Bronchial epithelial cell (primary cell): Measurements from ENCODE around the gene COL25A1. TPM values are rescaled to one million over a fixed set of nuclear protein-coding genes. Genes with fewer than 3 reads are reported as not detected.
"Not testable (repeated sequence)": the region's sequence is repeated elsewhere in the genome, so short reads cannot be mapped to it uniquely, and the experiment has no call there.

Experiments used
- DNase-seq: peaks from one replicate; pipeline ENCODE4 v3.0.0-alpha.2; 2010; ENCODE audit warnings: low read depth
- FAIRE-seq: peaks from 2 replicates; lab custom pipeline; 2011; peaks lifted over from hg19 to GRCh38; lab: Jason Lieb, UNC
- H3K27me3 ChIP-seq: 2 replicates; pipeline ENCODE4 v1.5.1; 2011; ENCODE audit warnings: low read length; ENCODE audit not compliant: control insufficient read depth, insufficient read depth
- H3K36me3 ChIP-seq: 2 replicates; pipeline ENCODE4 v1.5.1; 2011; ENCODE audit warnings: low read length; ENCODE audit not compliant: control insufficient read depth, insufficient read depth
- H3K4me3 ChIP-seq: 2 replicates; pipeline ENCODE4 v1.5.1; 2011; ENCODE audit warnings: mild to moderate bottlenecking, low read depth, low read length, control low read depth
- total RNA-seq: library from RNA; depleted of rRNA; stranded (reverse); fragments of >200 nt; gene quantifications from 2 replicates; pipeline ENCODE4 v1.2.1, GENCODE V29; 2014
- TF ChIP-seq, protein P1 (sequence below): IDR thresholded peaks from 2 replicates; pipeline ENCODE4 v1.5.1; 2011; ENCODE audit warnings: mild to moderate bottlenecking, moderate library complexity, low read length, control low read depth, inconsistent platforms; ENCODE audit not compliant: insufficient read depth, severe bottlenecking

The COL25A1 gene
- total RNA-seq, 1 donor from 2014 or later, result under 0.01 TPM

GRCh38 chr4:109029987-109030386 lies 272.5 kb downstream of the COL25A1 start:
- Histone ChIP-seq H3K4me3 (no peak overlapping the region), H3K36me3 (no peaks in the 10 kb centered on the region), H3K27me3 (no peaks in the 10 kb centered on the region)
- FAIRE-seq (no peak), DNase-seq (no peak)
- TF ChIP-seq, protein P1, sequence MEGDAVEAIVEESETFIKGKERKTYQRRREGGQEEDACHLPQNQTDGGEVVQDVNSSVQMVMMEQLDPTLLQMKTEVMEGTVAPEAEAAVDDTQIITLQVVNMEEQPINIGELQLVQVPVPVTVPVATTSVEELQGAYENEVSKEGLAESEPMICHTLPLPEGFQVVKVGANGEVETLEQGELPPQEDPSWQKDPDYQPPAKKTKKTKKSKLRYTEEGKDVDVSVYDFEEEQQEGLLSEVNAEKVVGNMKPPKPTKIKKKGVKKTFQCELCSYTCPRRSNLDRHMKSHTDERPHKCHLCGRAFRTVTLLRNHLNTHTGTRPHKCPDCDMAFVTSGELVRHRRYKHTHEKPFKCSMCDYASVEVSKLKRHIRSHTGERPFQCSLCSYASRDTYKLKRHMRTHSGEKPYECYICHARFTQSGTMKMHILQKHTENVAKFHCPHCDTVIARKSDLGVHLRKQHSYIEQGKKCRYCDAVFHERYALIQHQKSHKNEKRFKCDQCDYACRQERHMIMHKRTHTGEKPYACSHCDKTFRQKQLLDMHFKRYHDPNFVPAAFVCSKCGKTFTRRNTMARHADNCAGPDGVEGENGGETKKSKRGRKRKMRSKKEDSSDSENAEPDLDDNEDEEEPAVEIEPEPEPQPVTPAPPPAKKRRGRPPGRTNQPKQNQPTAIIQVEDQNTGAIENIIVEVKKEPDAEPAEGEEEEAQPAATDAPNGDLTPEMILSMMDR, result no peak

DNA sequence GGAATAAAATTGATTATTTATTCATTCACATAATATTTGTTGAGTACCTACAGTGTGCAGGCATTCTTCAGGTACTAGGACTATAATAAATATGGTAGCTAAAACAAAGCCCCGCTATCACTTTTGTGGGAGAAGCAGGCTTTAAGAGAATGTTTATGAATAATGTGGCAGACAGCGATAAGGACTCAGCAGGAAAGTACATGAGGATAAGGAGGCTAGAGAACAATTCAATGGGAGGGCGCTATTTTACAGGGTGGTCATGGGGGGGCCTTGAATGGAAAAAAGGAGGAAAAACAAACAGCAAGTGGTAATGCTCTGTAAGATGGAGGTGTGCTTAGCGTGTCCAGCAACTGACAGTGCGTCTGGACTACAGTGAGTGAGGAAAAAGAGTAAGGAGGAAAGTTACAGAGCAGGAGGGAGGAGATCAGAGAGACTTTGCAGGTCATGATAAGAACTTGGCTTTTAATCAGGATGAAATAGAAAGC lies 275.4 kb downstream of the COL25A1 start:
- TF ChIP-seq, protein P1, result no peak
- no peaks in the 10 kb centered on the region for H3K27me3 ChIP-seq
- FAIRE-seq, result no peak
- no peaks in the 10 kb centered on the region for H3K36me3 ChIP-seq
- no peak for DNase-seq
- H3K4me3 ChIP-seq, result no peak overlapping the region

DNA sequence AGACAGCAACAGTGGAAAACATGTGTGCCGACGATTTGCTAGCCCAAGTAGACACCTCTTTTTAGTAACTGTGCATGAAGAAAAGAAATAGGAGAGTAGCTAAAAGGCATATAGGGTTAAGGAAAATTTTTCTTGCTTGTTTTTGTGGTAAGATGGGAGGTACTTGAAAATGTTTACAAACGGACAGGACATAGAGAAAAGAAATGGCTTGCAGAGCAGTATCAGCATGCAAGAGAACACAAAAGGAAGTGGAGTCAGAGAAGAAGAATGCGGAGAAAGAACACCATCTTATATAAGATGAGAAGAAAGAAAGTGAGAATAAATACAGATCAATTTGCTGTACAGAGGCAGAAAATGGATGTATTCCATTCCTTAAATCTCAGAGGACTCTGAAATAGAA lies 275.9 kb downstream of the COL25A1 start:
- TF ChIP-seq, protein P1, result no peak
- peak; percentile 44 for DNase-seq
- Histone ChIP-seq H3K4me3 (no peak overlapping the region), H3K36me3 (no peaks in the 10 kb centered on the region), H3K27me3 (no peaks in the 10 kb centered on the region)
- no peak for FAIRE-seq

DNA sequence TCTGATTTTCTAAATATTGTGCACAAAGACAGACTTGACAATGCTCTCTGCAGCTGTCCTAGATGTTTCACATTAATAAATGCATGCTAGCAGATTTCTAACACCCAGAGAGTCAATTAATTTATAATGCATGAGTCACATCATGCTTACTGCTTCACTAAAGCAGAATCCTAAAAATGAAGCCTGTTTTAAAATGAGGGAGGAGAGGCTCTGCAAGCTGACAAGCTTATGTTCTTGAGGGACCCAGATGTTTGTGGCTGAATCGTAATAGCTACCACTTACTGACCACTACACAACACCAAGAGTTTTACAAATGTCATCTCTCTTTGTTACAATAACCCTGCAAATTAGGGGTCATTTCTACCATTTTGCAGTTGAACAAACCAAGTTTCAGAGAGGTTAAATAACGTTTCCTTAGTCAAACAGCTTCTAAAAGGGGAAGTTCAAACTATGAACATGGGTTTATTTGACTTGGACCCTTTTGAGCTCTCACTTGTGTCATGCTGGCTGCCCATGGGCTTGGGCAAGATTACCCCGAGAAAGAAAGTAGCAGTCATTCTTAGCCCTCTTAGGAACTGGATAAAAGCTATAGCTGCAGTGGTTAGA lies 276.9 kb downstream of the COL25A1 start:
- FAIRE-seq, result no peak
- TF ChIP-seq, protein P1, result no peak
- Histone ChIP-seq H3K27me3 (no peaks in the 10 kb centered on the region), H3K36me3 (no peaks in the 10 kb centered on the region), H3K4me3 (no peak overlapping the region)
- peak; percentile 15 for DNase-seq

DNA sequence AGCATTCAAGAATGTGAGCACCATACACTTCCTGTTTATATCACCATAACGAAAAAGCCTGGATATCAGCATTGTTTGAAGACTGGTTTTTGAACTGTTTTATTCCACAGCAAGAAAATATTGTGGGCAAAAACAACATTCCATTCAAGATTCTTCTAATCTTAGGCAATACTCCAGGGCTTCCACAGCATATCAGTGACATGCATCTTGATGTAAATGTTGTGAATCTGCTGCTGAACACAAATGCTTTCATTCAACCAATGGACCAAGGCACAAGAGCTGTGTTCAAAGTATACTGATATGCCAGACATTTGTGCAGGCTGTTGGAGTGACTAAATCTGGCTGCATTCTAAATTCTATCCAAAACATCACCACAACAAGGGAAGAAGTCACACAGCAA lies 279.5 kb downstream of the COL25A1 start:
- Histone ChIP-seq H3K36me3 (no peaks in the 10 kb centered on the region), H3K27me3 (no peaks in the 10 kb centered on the region), H3K4me3 (no peak overlapping the region)
- DNase-seq, result no peak
- TF ChIP-seq, protein P1, result no peak
- no peak for FAIRE-seq

DNA sequence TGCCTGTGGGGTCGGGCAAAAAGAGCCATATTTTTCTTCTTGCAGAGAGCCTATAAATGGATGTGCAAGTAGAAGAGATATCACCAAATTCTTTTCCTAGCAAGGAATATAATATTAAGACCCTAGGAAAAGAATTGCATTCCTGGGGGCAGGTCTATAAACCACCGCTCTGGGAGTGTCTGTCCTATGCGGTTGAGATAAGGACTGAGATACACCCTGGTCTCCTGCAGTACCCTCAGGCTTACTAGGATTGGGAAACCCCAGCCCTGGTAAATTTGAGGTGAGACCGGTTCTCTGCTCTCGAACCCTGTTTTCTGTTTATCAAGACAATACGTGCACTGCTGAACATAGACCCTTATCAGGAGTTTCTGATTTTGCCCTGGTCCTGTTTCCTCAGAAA lies 280.8 kb downstream of the COL25A1 start:
- DNase-seq, H3K4me3 ChIP-seq, H3K27me3 ChIP-seq, H3K36me3 ChIP-seq, FAIRE-seq: not testable (repeated sequence)
